Mesenchymal stem cell (in vitro differentiated cells and primary cell): ENCODE measurements around the gene SPDYC.

Experiments used
- DNase-seq: peaks from one replicate; pipeline ENCODE4 v3.0.0-alpha.2; 2013
- H2AFZ ChIP-seq: one replicate; pipeline ENCODE4 v1.6.1; 2013; ENCODE audit warnings: low read depth, mild to moderate bottlenecking, control low read depth, inconsistent platforms, low read length, moderate library complexity
- H2AK5ac ChIP-seq: 2 replicates; pipeline ENCODE4 v1.6.1; 2013; ENCODE audit warnings: low read length, moderate library complexity, mild to moderate bottlenecking, inconsistent platforms; ENCODE audit not compliant: severe bottlenecking
- H2BK120ac ChIP-seq: one replicate; pipeline ENCODE4 v1.6.1; 2013; ENCODE audit warnings: low read depth, mild to moderate bottlenecking, inconsistent platforms, low read length, moderate library complexity
- H2BK12ac ChIP-seq, 2 experiments: one replicate each; pipeline ENCODE4 v1.6.1; 2013; ENCODE audit warnings: inconsistent platforms in 2 of 2, low read length in 2 of 2, mild to moderate bottlenecking in 2 of 2, moderate library complexity in 2 of 2, control low read depth in 1 of 2
- H2BK15ac ChIP-seq: one replicate; pipeline ENCODE4 v1.6.1; 2013; ENCODE audit warnings: mild to moderate bottlenecking, low read depth, inconsistent platforms; ENCODE audit not compliant: poor library complexity, severe bottlenecking
- H2BK5ac ChIP-seq: 2 replicates; pipeline ENCODE4 v1.6.1; 2013; ENCODE audit warnings: low read depth, mild to moderate bottlenecking, low read length, control low read depth, inconsistent platforms; ENCODE audit not compliant: poor library complexity, severe bottlenecking
- H3K14ac ChIP-seq, 2 experiments: one replicate each; pipeline ENCODE4 v1.6.1; 2013; ENCODE audit warnings: inconsistent platforms in 2 of 2, low read length in 2 of 2, control low read depth in 1 of 2, mild to moderate bottlenecking in 1 of 2, moderate library complexity in 1 of 2
- H3K18ac ChIP-seq, 2 experiments: one replicate each; pipeline ENCODE4 v1.6.1; 2013; ENCODE audit warnings: inconsistent platforms in 2 of 2, low read length in 2 of 2, control low read depth in 1 of 2, low read depth in 1 of 2, mild to moderate bottlenecking in 1 of 2
- H3K23ac ChIP-seq, 2 experiments: one replicate each; pipeline ENCODE4 v1.6.1; 2013; ENCODE audit warnings: inconsistent platforms in 2 of 2, low read length in 2 of 2, mild to moderate bottlenecking in 2 of 2, moderate library complexity in 2 of 2, control low read depth in 1 of 2
- H3K27ac ChIP-seq: 2 replicates; pipeline ENCODE4 v1.5.1; 2013; ENCODE audit warnings: mild to moderate bottlenecking, moderate library complexity, low read length, control low read depth, inconsistent platforms; ENCODE audit not compliant: poor library complexity, severe bottlenecking
- H3K27me3 ChIP-seq, 2 experiments: 2 replicates each; pipeline versions ENCODE4 v1.6.1 to v1.7.0; 2013; ENCODE audit warnings: low read length in 2 of 2, mild to moderate bottlenecking in 2 of 2, moderate library complexity in 2 of 2, control low read depth in 1 of 2, inconsistent platforms in 1 of 2; ENCODE audit not compliant: control insufficient read depth in 1 of 2, insufficient read depth in 1 of 2
- H3K36me3 ChIP-seq, 2 experiments: 2 replicates each; pipeline versions ENCODE4 v1.6.1 to v1.7.0; 2013; ENCODE audit warnings: low read length in 2 of 2, control low read depth in 1 of 2, inconsistent platforms in 1 of 2, low read depth in 1 of 2, mild to moderate bottlenecking in 1 of 2; ENCODE audit not compliant: insufficient read depth in 2 of 2, control insufficient read depth in 1 of 2
- H3K4ac ChIP-seq, 2 experiments: one replicate each; pipeline ENCODE4 v1.6.1; 2013; ENCODE audit warnings: inconsistent platforms in 2 of 2, low read length in 2 of 2, mild to moderate bottlenecking in 2 of 2, moderate library complexity in 2 of 2, control low read depth in 1 of 2, low read depth in 1 of 2
- H3K4me1 ChIP-seq: 2 replicates; pipeline ENCODE4 v1.6.1; 2013; ENCODE audit warnings: low read depth, low read length, control low read depth; ENCODE audit not compliant: control insufficient read depth, insufficient read depth
- H3K4me2 ChIP-seq: 2 replicates; pipeline ENCODE4 v1.6.1; 2013; ENCODE audit warnings: low read length, mild to moderate bottlenecking, inconsistent platforms; ENCODE audit not compliant: poor library complexity, severe bottlenecking
- H3K4me3 ChIP-seq, 2 experiments: 2 replicates each; pipeline versions ENCODE4 v1.5.1 to v1.7.0; 2013; ENCODE audit warnings: low read length in 2 of 2, mild to moderate bottlenecking in 2 of 2, control low read depth in 1 of 2, low read depth in 1 of 2; ENCODE audit not compliant: insufficient read depth in 1 of 2
- H3K79me1 ChIP-seq: replicated peaks from 2 replicates; pipeline ENCODE4 v1.6.1; 2013; ENCODE audit warnings: mild to moderate bottlenecking, control low read depth, low read length, inconsistent platforms; ENCODE audit not compliant: poor library complexity, severe bottlenecking
- H3K9ac ChIP-seq: 2 replicates; pipeline ENCODE4 v1.7.0; 2013; ENCODE audit warnings: mild to moderate bottlenecking, low read length, moderate library complexity
- H3K9me3 ChIP-seq: 2 replicates; pipeline ENCODE4 v1.7.0; 2013; ENCODE audit warnings: mild to moderate bottlenecking, low read length; ENCODE audit not compliant: control insufficient read depth
- H4K8ac ChIP-seq: one replicate; pipeline ENCODE4 v1.6.1; 2013; ENCODE audit warnings: inconsistent platforms, mild to moderate bottlenecking, low read length, moderate library complexity
- H4K91ac ChIP-seq: one replicate; pipeline ENCODE4 v1.6.1; 2013; ENCODE audit warnings: mild to moderate bottlenecking, low read length, inconsistent platforms
- WGBS: methylation state at CpG from one replicate; pipeline ENCODE4 v1.1.7; 2013; ENCODE audit warnings: mixed read lengths; 5-methylcytosine and 5-hydroxymethylcytosine counted together

SPDYC gene

GRCh38 chr11:65180877-65181568 lies 11.0 kb downstream of the SPDYC start:
- H2AFZ ChIP-seq = peak overlapping the region; percentile 3
- H3K79me1 ChIP-seq = peaks cover 22% of the 10 kb centered on the region
- H4K91ac ChIP-seq = peak overlapping the region; percentile 59
- peak overlapping the region; percentile 92 for H2BK120ac ChIP-seq
- H3K4me2 ChIP-seq = peak overlapping the region; percentile 69
- peak overlapping the region; percentile 97 for H2BK15ac ChIP-seq
- H3K23ac ChIP-seq = peak overlapping the region in 1 of 2 experiments; percentile 46
- DNase-seq = peak; percentile 81
- no peak overlapping the region for H2AK5ac ChIP-seq
- H3K4me1 ChIP-seq = peaks cover 24% of the 10 kb centered on the region
- no peak overlapping the region for H2BK12ac ChIP-seq
- H3K18ac ChIP-seq = peak overlapping the region; percentile 88 to 95
- peak overlapping the region; percentile 29 for H4K8ac ChIP-seq
- H2BK5ac ChIP-seq = no peak overlapping the region
- peak overlapping the region; percentile 83 for H3K9ac ChIP-seq
- no peak overlapping the region for H3K27ac ChIP-seq
- WGBS = under 1% methylated on average over 40 of the region's 60 CpGs
- peak overlapping the region; percentile 61 to 87 for H3K14ac ChIP-seq
- peak overlapping the region; percentile 65 to 84 for H3K4ac ChIP-seq
- H3K9me3 ChIP-seq = no peaks in the 10 kb centered on the region
- peak overlapping the region; percentile 84 to 90 for H3K4me3 ChIP-seq
- peaks cover 23 to 24% of the 10 kb centered on the region in 2 experiments for H3K36me3 ChIP-seq
- H3K27me3 ChIP-seq = no peaks in the 10 kb centered on the region

DNA sequence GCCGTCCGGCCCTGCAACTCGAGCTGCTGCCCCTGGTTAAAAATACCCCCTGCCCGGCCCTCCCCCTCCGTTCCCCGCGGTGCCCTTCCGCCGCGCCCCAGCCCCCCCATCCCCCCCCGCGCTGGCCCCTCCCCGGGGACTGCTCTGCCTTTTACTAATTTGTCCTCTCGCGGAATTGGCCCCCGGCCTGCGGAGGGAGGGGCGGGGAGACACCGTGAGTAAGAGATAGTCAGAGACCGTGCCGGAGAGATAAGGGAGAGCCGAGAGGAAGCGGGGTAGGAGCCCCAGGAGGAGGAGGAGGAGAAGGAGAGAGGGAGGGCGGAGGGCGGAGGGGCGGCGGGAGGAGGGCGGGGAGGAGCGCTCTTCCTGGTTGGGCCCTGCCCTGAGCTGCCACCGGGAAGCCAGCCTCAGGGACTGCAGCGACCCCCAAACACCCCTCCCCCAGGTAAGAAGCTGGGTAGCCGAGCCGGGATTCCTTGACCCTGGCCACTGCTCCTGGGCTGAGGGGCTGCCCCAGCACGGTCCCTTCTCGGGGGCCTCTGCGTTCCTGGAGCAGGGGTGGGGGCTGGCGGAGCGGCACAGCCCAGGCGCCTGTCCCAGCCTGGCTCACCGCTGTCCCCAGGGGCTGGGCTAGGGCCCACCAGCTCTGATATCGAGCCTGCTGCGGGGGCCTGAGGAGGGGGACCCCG lies 11.7 kb downstream of the SPDYC start, which contains the start of gene CAPN1:
Gene CAPN1, plus strand, starts transcription at position 360 of the 689 bp plus-strand sequence. CDS start 774 bp downstream, outside the sequence.
- WGBS = 0% methylated on average over 23 of the region's 43 CpGs
- no peaks in the 10 kb centered on the region for H3K27me3 ChIP-seq
- no peak within 1 kb of the TSS for H2BK12ac ChIP-seq
- no peaks in the 10 kb centered on the region for H3K9me3 ChIP-seq
- H3K9ac ChIP-seq = peak within 1 kb of the TSS; percentile 92
- DNase-seq = peak; percentile 89
- H2BK120ac ChIP-seq = peak within 1 kb of the TSS; percentile 92
- peak within 1 kb of the TSS; percentile 87 to 95 for H3K14ac ChIP-seq
- H3K79me1 ChIP-seq = peaks cover 28% of the 10 kb centered on the region
- H3K23ac ChIP-seq = peak within 1 kb of the TSS in 1 of 2 experiments; percentile 57
- peak within 1 kb of the TSS; percentile 70 for H3K4me2 ChIP-seq
- peak within 1 kb of the TSS; percentile 66 for H4K8ac ChIP-seq
- peak within 1 kb of the TSS; percentile 75 to 99 for H3K4ac ChIP-seq
- peaks cover 24% of the 10 kb centered on the region for H3K4me1 ChIP-seq
- H4K91ac ChIP-seq = peak within 1 kb of the TSS; percentile 85
- H2AK5ac ChIP-seq = peak within 1 kb of the TSS; percentile 7
- peak within 1 kb of the TSS; percentile 84 to 94 for H3K4me3 ChIP-seq
- H2BK5ac ChIP-seq = no peak within 1 kb of the TSS
- H3K27ac ChIP-seq = peak within 1 kb of the TSS; percentile 47
- peak within 1 kb of the TSS; percentile 97 for H2BK15ac ChIP-seq
- peak within 1 kb of the TSS; percentile 90 to 95 for H3K18ac ChIP-seq
- H3K36me3 ChIP-seq = peaks cover 30 to 31% of the 10 kb centered on the region in 2 experiments
- H2AFZ ChIP-seq = peak within 1 kb of the TSS; percentile 32

- H2AFZ ChIP-seq = no peak overlapping the region
- peak overlapping the region; percentile 85 for H2BK15ac ChIP-seq
- H3K9me3 ChIP-seq = no peaks in the 10 kb centered on the region
- peak overlapping the region; percentile 84 to 94 for H3K4me3 ChIP-seq
- peak overlapping the region in 1 of 2 experiments; percentile 95 for H3K14ac ChIP-seq
- whole genome bisulfite sequencing = 43% methylated on average over 23 of the region's 23 CpGs
- peak overlapping the region; percentile 85 for H4K91ac ChIP-seq
- peak; percentile 50 for DNase-seq
- peak overlapping the region in 1 of 2 experiments; percentile 57 for H3K23ac ChIP-seq
- no peaks in the 10 kb centered on the region for H3K27me3 ChIP-seq
- peak overlapping the region; percentile 75 to 99 for H3K4ac ChIP-seq
- H3K4me1 ChIP-seq = peaks cover 24% of the 10 kb centered on the region
- peak overlapping the region; percentile 70 for H3K4me2 ChIP-seq
- peaks cover 38 to 39% of the 10 kb centered on the region in 2 experiments for H3K36me3 ChIP-seq
- H3K9ac ChIP-seq = peak overlapping the region; percentile 92
- H2BK5ac ChIP-seq = no peak overlapping the region
- no peak overlapping the region for H2BK12ac ChIP-seq
- peaks cover 34% of the 10 kb centered on the region for H3K79me1 ChIP-seq
- peak overlapping the region; percentile 82 for H2BK120ac ChIP-seq
- H4K8ac ChIP-seq = peak overlapping the region; percentile 66
- H2AK5ac ChIP-seq = peak overlapping the region; percentile 35
- peak overlapping the region; percentile 47 for H3K27ac ChIP-seq
- H3K18ac ChIP-seq = peak overlapping the region; percentile 84 to 90
Observed at GRCh38 chr11:65182258-65183170, 12.5 kb downstream of the SPDYC start.
